ENCODE measurements around the gene NMNAT2.

The NMNAT2 gene

DNA sequence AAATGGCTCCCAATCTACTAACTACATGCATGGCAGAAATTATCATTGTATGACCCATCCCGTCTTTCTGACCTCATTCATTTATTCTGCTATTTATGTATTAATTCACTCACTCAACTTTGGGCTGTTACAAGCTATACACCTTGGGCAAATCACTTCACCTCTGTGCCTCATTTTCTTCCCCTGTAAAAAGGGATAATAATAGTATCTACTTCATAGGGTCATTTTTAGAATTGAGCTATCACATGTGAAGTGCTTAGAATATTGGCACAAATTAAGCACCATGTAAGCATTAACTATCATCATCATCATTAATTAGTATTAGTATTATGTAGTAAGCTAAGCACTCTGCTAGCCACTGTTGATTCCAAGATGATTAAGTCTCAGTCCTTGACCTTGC is 52.1 kb downstream of the NMNAT2 start:
- DNase-seq (ENCODE audit: low read depth in 2 of 2, low spot score in 1 of 2), result no peak

- no peak for DNase-seq (ENCODE audit: low read depth in 2 of 2, low spot score in 1 of 2)
Measured at GRCh38 chr1:183365676-183366075, 52.5 kb downstream of the NMNAT2 start.

- DNase-seq (ENCODE audit: low read depth in 2 of 2, low spot score in 1 of 2), result no peak
Measured at GRCh38 chr1:183365093-183365492, 53.1 kb downstream of the NMNAT2 start.

GRCh38 chr1:183363972-183364371 is 54.2 kb downstream of the NMNAT2 start:
- no peak for DNase-seq (ENCODE audit: low read depth in 2 of 2, low spot score in 1 of 2)

- DNase-seq (ENCODE audit: low read depth in 2 of 2, low spot score in 1 of 2), result no peak
Measured at GRCh38 chr1:183361081-183361480, 57.1 kb downstream of the NMNAT2 start.

DNA sequence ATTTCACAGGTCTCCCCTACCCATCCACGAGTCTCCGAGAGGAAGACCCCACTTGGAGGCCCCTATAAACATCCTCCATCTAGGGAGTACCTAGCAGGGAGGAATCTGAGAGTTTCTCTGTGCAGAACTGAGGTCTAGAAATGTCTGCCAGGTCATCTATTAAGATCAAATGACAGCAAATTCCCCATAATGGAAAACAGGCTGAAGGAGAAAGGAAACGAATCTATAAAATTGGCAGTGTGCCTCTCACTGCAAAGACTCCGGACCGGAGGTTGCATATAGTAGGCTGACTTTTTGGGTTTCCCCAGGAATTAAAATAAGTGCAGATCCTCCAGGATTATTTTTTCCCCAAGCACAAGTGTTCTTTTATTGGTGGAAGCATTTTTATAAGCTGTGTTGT is 57.7 kb downstream of the NMNAT2 start:
- DNase-seq (ENCODE audit: low read depth in 2 of 2, low spot score in 1 of 2), result no peak

GRCh38 chr1:183356534-183357182 is 61.5 kb downstream of the NMNAT2 start:
- DNase-seq (ENCODE audit: low read depth in 2 of 2, low spot score in 1 of 2), result no peak

- DNase-seq (ENCODE audit: low read depth in 2 of 2, low spot score in 1 of 2), result no peak
Measured at GRCh38 chr1:183355797-183356196, 62.4 kb downstream of the NMNAT2 start.

DNA sequence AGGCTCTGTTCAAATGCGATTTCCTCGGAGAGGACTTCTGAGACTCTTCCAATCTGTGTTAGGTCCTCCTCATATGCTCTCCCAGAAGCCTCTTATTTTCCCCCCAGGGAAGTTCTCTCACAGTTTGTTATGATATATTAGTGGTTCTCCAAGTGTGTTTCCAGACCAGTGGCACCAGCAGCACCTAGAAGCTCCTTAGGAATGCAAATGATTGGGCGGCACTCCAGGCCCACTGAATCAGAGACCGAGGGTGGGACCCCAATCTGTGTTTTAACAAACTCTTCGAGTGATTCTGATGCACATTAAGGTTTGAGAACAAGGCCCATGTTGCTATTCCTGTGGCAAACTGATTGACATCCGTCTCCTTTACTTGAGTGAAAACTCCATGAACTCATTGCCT is 63.0 kb downstream of the NMNAT2 start:
- no peak for DNase-seq (ENCODE audit: low read depth in 2 of 2, low spot score in 1 of 2)

DNA sequence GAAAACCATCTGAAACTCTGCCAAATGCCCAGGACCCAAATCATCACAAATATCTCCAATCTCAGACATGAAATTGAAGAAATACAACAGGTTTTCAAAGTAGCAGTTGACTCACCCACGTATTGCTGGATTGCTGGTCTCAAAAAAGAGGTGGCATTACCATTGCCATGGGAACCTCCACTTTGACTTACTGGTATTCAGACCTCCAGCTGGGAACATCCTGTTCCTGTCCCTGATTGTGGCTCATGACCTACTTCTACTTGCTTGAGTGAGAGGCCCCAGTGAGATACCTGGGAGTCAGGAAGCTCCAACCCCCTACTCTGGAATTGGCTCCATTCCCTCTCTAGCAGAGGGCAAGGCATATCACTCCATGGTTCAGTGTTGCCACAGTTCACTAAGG is 64.6 kb downstream of the NMNAT2 start:
- DNase-seq (ENCODE audit: low read depth in 2 of 2, low spot score in 1 of 2), result no peak

- DNase-seq (ENCODE audit: low read depth in 2 of 2, low spot score in 1 of 2), result no peak
Measured at GRCh38 chr1:183349201-183349711, 68.9 kb downstream of the NMNAT2 start.

- no peak for DNase-seq (ENCODE audit: low read depth in 2 of 2, low spot score in 1 of 2)
Measured at GRCh38 chr1:183346276-183346732, 71.9 kb downstream of the NMNAT2 start.

DNA sequence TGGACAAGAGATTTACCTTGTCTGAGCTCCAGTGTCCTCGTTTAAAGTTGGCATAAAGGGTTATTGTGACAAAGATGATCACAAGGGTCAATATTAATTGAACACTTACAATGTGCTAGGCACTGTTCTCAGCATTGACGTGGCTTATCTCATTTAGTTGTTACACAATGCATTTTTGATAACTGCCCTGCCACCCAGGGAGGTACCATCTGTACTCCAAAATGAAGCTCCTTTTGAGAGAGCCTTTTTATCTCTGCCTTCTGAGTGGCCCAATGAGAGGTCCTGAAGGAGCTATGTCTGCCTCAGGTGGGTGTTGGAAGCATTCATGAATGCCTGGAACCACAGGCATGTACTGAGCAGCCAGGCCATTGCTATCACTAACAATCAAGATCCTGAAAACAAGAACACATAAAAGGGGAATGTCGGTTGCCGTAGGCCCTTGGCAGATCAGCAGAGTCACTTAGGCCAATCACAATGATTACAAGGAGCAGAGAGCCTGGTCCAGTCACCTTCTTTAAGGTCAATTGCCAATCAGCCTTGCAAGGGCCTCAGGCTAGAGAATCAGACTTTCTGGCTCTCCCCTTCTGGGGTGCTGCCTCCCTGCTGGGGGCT is 78.5 kb downstream of the NMNAT2 start:
- DNase-seq (ENCODE audit: low read depth in 2 of 2, low spot score in 1 of 2), result no peak

- no peak for DNase-seq (ENCODE audit: low read depth in 2 of 2, low spot score in 1 of 2)
Measured at GRCh38 chr1:183331091-183331742, 87.0 kb downstream of the NMNAT2 start.

DNA sequence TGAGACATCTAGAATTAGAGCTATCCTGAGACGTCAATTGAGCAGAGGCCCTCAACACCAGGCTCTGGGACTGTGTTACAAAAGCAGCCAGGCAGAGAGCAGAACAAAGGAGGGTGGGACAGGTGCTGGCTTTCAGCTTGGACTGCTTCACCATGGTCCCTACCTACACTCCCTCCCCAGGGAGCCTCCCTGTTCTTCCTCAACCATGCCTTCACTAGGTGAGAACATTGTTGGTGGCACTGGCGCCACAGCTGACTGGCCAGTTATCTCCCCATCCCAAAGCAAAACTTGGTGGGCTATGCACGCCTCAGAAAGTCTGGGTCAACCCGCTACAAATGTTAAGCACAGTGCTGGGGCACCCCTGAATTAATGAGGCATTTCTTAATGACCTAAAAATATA is 87.8 kb downstream of the NMNAT2 start:
- no peak for DNase-seq (ENCODE audit: low read depth in 2 of 2, low spot score in 1 of 2)

- DNase-seq (ENCODE audit: low read depth in 2 of 2, low spot score in 1 of 2), result no peak
Measured at GRCh38 chr1:183328371-183328770, 89.8 kb downstream of the NMNAT2 start.

GRCh38 chr1:183327434-183328290 is 90.5 kb downstream of the NMNAT2 start:
- no peak for DNase-seq (ENCODE audit: low read depth in 2 of 2, low spot score in 1 of 2)

GRCh38 chr1:183323849-183324683 is 94.1 kb downstream of the NMNAT2 start:
- DNase-seq (ENCODE audit: low read depth in 2 of 2, low spot score in 1 of 2), result no peak

GRCh38 chr1:183319606-183320005 is 98.6 kb downstream of the NMNAT2 start:
- DNase-seq (ENCODE audit: low read depth in 2 of 2, low spot score in 1 of 2), result no peak

DNA sequence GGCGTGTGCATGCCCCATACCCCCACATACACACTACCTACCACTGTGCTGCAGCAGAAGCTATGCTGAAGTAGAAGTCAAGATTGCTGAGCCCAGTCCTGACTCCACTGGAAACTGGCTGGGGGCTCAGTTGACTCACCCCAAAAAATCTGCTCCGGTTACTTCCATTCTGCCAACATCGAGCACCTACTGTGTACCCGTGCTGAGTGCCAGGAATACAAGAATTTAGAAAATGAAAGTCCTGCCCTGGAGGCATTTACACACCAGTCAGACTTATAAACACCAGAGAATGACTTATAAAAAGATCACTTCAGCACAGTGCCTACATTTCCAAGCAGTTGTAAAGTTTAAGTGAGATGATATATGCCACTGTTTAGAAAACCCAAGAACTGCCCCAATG is 99.1 kb downstream of the NMNAT2 start:
- no peak for DNase-seq (ENCODE audit: low read depth in 2 of 2, low spot score in 1 of 2)

GRCh38 chr1:183318433-183318832 is 99.7 kb downstream of the NMNAT2 start:
- DNase-seq (ENCODE audit: low read depth in 2 of 2, low spot score in 1 of 2), result no peak

All from stimulated activated CD8-positive, alpha-beta memory T cell treated with anti-CD3 and anti-CD28 coated beads, Interleukin-4, amount 100 ng/mL, for 4 hours (primary cell).